HEK293 (cell line): ENCODE data around the gene PCBP4.

Experiments used
- CTCF ChIA-PET: fragments of 350-600 bp; formaldehyde crosslinking; extraction: SDS; loops from one replicate; lab custom pipeline; 2021; ENCODE audit warnings: antibody characterized with exemption; lab: Yijun Ruan, JAX
- POLR2A ChIA-PET: fragments of 300-600 bp; formaldehyde crosslinking; extraction: SDS; loops from one replicate; lab custom pipeline; 2020; ENCODE audit warnings: antibody characterized with exemption, inconsistent platforms; lab: Yijun Ruan, JAX
- H3K27ac ChIP-seq: fragments of 200-500 bp; sonication (Bioruptor generic); 2 replicates; pipeline ENCODE4 v1.5.1; 2014; ENCODE audit warnings: low read depth, low read length, control low read depth, inconsistent platforms; ENCODE audit errors: extremely low read depth
- H3K36me3 ChIP-seq, 2 experiments: fragments of 200-500 bp in 1 of 2; sonication (Bioruptor generic) in 1 of 2; 1 replicate in 1 of 2; 2 replicates in 1 of 2; pipeline ENCODE4 v1.5.1; 2014 to 2017; ENCODE audit warnings: inconsistent platforms in 2 of 2, low read length in 2 of 2; ENCODE audit not compliant: control insufficient read depth in 2 of 2, insufficient read depth in 1 of 2
- H3K4me1 ChIP-seq: fragments of 200-500 bp; sonication (Bioruptor generic); 2 replicates; pipeline ENCODE4 v1.5.1; 2014; ENCODE audit warnings: mild to moderate bottlenecking, low read length, inconsistent platforms; ENCODE audit not compliant: control insufficient read depth, insufficient read depth
- H3K4me3 ChIP-seq: 2 replicates; pipeline ENCODE4 v1.5.1; 2011; ENCODE audit warnings: low read depth, mild to moderate bottlenecking, control low read depth, low read length, moderate library complexity
- H3K9me3 ChIP-seq: fragments of 200-500 bp; sonication (Bioruptor generic); 2 replicates; pipeline ENCODE4 v1.5.1; 2014; ENCODE audit warnings: low read depth, low read length, inconsistent platforms; ENCODE audit not compliant: control insufficient read depth, insufficient read depth
- BCL11B ChIP-seq: fragments of 450-650 bp; formaldehyde crosslinking; IDR thresholded peaks from 2 replicates; pipeline ENCODE4 v1.5.1; 2016; ENCODE audit warnings: low read depth, missing biosample characterization, missing genetic modification characterization
- FEZF1 ChIP-seq: fragments of 450-650 bp; formaldehyde crosslinking; IDR thresholded peaks from 2 replicates; pipeline ENCODE4 v1.5.1; 2016; ENCODE audit warnings: missing biosample characterization, missing genetic modification characterization
- KLF10 ChIP-seq: fragments of 450-650 bp; IDR thresholded peaks from 2 replicates; pipeline ENCODE4 v1.5.1; 2018; ENCODE audit warnings: missing biosample characterization, mild to moderate bottlenecking, missing genetic modification characterization
- MEIS1 ChIP-seq: sonication (generic); formaldehyde crosslinking; IDR thresholded peaks from 2 replicates; pipeline ENCODE4 v1.8.1; 2022; ENCODE audit warnings: missing genetic modification reagents, mild to moderate bottlenecking, borderline replicate concordance
- OSR2 ChIP-seq: fragments of 450-650 bp; formaldehyde crosslinking; IDR thresholded peaks from 2 replicates; pipeline ENCODE4 v1.5.1; 2016; ENCODE audit warnings: missing biosample characterization, missing genetic modification characterization
- PRDM1 ChIP-seq: fragments of 450-650 bp; formaldehyde crosslinking; IDR thresholded peaks from 2 replicates; pipeline ENCODE4; 2016; ENCODE audit warnings: missing biosample characterization, missing genetic modification characterization
- SCRT1 ChIP-seq: fragments of 450-650 bp; formaldehyde crosslinking; IDR thresholded peaks from 2 replicates; pipeline ENCODE4 v1.5.1; 2016; ENCODE audit warnings: missing biosample characterization, missing genetic modification characterization, borderline replicate concordance
- SP3 ChIP-seq: fragments of 450-650 bp; formaldehyde crosslinking; IDR thresholded peaks from 2 replicates; pipeline ENCODE4 v1.5.1; 2016; ENCODE audit warnings: missing biosample characterization, missing genetic modification characterization
- TCF7L2 ChIP-seq: IDR thresholded peaks from 2 replicates; pipeline ENCODE4 v1.6.1; 2011; ENCODE audit warnings: low read depth, mild to moderate bottlenecking, inconsistent platforms, low read length, moderate library complexity, borderline replicate concordance
- TRIM28 ChIP-seq: IDR thresholded peaks from 2 replicates; pipeline ENCODE4 v1.6.1; 2011; ENCODE audit warnings: low read length, control low read depth, borderline replicate concordance
- ZBTB17 ChIP-seq: fragments of 450-650 bp; formaldehyde crosslinking; IDR thresholded peaks from 2 replicates; pipeline ENCODE4 v1.5.1; 2016; ENCODE audit warnings: missing biosample characterization, missing genetic modification characterization
- ZBTB20 ChIP-seq: fragments of 450-650 bp; formaldehyde crosslinking; IDR thresholded peaks from 2 replicates; pipeline ENCODE4 v1.5.1; 2016; ENCODE audit warnings: missing biosample characterization, missing genetic modification characterization
- ZFHX2 ChIP-seq: fragments of 450-650 bp; formaldehyde crosslinking; conservative IDR thresholded peaks from 2 replicates; pipeline ENCODE4 v1.5.1; 2016; ENCODE audit warnings: missing biosample characterization, missing genetic modification characterization
- ZFP69B ChIP-seq: fragments of 450-650 bp; formaldehyde crosslinking; IDR thresholded peaks from 2 replicates; pipeline ENCODE4 v1.5.1; 2016; ENCODE audit warnings: missing biosample characterization, missing genetic modification characterization
- ZNF133 ChIP-seq: fragments of 450-650 bp; formaldehyde crosslinking; IDR thresholded peaks from 2 replicates; pipeline ENCODE4 v1.5.1; 2016; ENCODE audit warnings: missing biosample characterization, missing genetic modification characterization
- ZNF138 ChIP-seq: fragments of 450-650 bp; formaldehyde crosslinking; IDR thresholded peaks from 2 replicates; pipeline ENCODE4 v1.5.1; 2016; ENCODE audit warnings: missing biosample characterization, missing genetic modification characterization, borderline replicate concordance
- ZNF155 ChIP-seq: fragments of 450-650 bp; formaldehyde crosslinking; IDR thresholded peaks from 2 replicates; pipeline ENCODE4 v1.5.1; 2016; ENCODE audit warnings: missing biosample characterization, missing genetic modification characterization
- ZNF19 ChIP-seq: fragments of 450-650 bp; formaldehyde crosslinking; IDR thresholded peaks from 2 replicates; pipeline ENCODE4; 2016; ENCODE audit warnings: missing biosample characterization, missing genetic modification characterization, low read depth
- ZNF2 ChIP-seq: fragments of 450-650 bp; formaldehyde crosslinking; IDR thresholded peaks from 2 replicates; pipeline ENCODE4 v1.5.1; 2016; ENCODE audit warnings: missing biosample characterization, missing genetic modification characterization
- ZNF202 ChIP-seq: fragments of 450-650 bp; formaldehyde crosslinking; IDR thresholded peaks from 2 replicates; pipeline ENCODE4 v1.5.1; 2016; ENCODE audit warnings: missing biosample characterization, missing genetic modification characterization, borderline replicate concordance
- ZNF292 ChIP-seq: fragments of 450-650 bp; formaldehyde crosslinking; IDR thresholded peaks from 2 replicates; pipeline ENCODE4 v1.5.1; 2016; ENCODE audit warnings: low read depth, missing biosample characterization, missing genetic modification characterization, borderline replicate concordance
- ZNF501 ChIP-seq: fragments of 450-650 bp; formaldehyde crosslinking; IDR thresholded peaks from 2 replicates; pipeline ENCODE4 v1.5.1; 2016; ENCODE audit warnings: missing biosample characterization, missing genetic modification characterization
- ZNF530 ChIP-seq: fragments of 450-650 bp; formaldehyde crosslinking; IDR thresholded peaks from 2 replicates; pipeline ENCODE4 v1.5.1; 2016; ENCODE audit warnings: low read depth, missing biosample characterization, missing genetic modification characterization
- ZNF549 ChIP-seq: fragments of 450-650 bp; IDR thresholded peaks from 2 replicates; pipeline ENCODE4 v1.5.1; 2018; ENCODE audit warnings: missing biosample characterization, missing genetic modification characterization, mild to moderate bottlenecking, inconsistent platforms, moderate library complexity
- ZNF558 ChIP-seq: fragments of 450-650 bp; formaldehyde crosslinking; IDR thresholded peaks from 2 replicates; pipeline ENCODE4 v1.5.1; 2016; ENCODE audit warnings: missing biosample characterization, missing genetic modification characterization
- ZNF623 ChIP-seq: fragments of 450-650 bp; formaldehyde crosslinking; IDR thresholded peaks from 2 replicates; pipeline ENCODE4 v1.5.1; 2016; ENCODE audit warnings: missing biosample characterization, missing genetic modification characterization
- ZNF624 ChIP-seq: fragments of 450-650 bp; formaldehyde crosslinking; IDR thresholded peaks from 2 replicates; pipeline ENCODE4 v1.5.1; 2017; ENCODE audit warnings: missing biosample characterization, missing genetic modification characterization
- ZNF664 ChIP-seq: fragments of 450-650 bp; formaldehyde crosslinking; IDR thresholded peaks from 2 replicates; pipeline ENCODE4 v1.5.1; 2016; ENCODE audit warnings: missing biosample characterization, missing genetic modification characterization
- ZNF747 ChIP-seq: fragments of 450-650 bp; formaldehyde crosslinking; IDR thresholded peaks from 2 replicates; pipeline ENCODE4 v1.5.1; 2016; ENCODE audit warnings: missing biosample characterization, missing genetic modification characterization
- ZNF76 ChIP-seq: fragments of 450-650 bp; formaldehyde crosslinking; IDR thresholded peaks from 2 replicates; pipeline ENCODE4; 2016; ENCODE audit warnings: low read depth, missing biosample characterization, missing genetic modification characterization, borderline replicate concordance
- ZNF792 ChIP-seq: fragments of 450-650 bp; formaldehyde crosslinking; IDR thresholded peaks from 2 replicates; pipeline ENCODE4 v1.5.1; 2016; ENCODE audit warnings: missing biosample characterization, missing genetic modification characterization
- TF ChIP-seq, protein P1 (sequence below): fragments of 450-650 bp; formaldehyde crosslinking; IDR thresholded peaks from 2 replicates; pipeline ENCODE4 v1.5.1; 2016; ENCODE audit warnings: missing biosample characterization, missing genetic modification characterization, low read depth
- TF ChIP-seq, protein P2 (sequence below): fragments of 450-650 bp; formaldehyde crosslinking; IDR thresholded peaks from 2 replicates; pipeline ENCODE4 v1.5.1; 2016; ENCODE audit warnings: missing biosample characterization, missing genetic modification characterization, borderline replicate concordance

Gene PCBP4

DNA sequence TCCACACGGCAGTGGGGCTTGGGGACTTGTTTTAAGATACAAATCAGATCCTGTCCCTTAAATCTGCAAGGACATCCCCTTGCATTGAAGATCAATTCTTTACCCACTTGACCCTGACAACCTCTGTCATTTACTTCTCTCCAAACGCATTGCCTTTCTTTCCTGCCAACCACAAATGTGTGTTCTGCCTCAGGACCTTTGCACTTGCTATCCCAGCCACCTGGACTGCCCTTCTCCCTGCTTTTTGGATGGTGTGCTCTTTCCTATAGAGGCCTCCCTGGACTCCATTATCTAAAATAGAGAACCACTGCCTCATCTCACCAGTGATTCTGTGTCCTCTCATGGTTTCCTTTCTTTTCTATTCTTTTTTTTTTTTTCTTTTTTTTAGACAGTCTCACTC lies 29.9 kb upstream of the PCBP4 start:
- CTCF ChIA-PET = interaction anchor here (0.7 to 1.3 kb wide), 4 partner anchors 17 to 444 kb away, joined by 3 to 6 read pairs (median 3); partner anchors contain the start of genes PARP3 and RRP9
- H3K9me3 ChIP-seq = no peaks in the 10 kb centered on the region
- peak; percentile 97 for TF ChIP-seq ZNF623 (tag by site-specific recombination)
- no peak for TF ChIP-seq ZNF2 (tag by site-specific recombination)
- peaks cover 0 to 34% of the 10 kb centered on the region in 2 experiments; a peak in 2 of 3 replicates for H3K36me3 ChIP-seq
- H3K4me1 ChIP-seq = no peaks in the 10 kb centered on the region
- H3K27ac ChIP-seq = no peak overlapping the region
- H3K4me3 ChIP-seq = no peak overlapping the region
- POLR2A ChIA-PET = interaction anchor here (1.0 to 1.3 kb wide), 2 partner anchors 15 to 158 kb away, joined by 3 to 4 read pairs; no protein-coding TSS in a partner anchor

DNA sequence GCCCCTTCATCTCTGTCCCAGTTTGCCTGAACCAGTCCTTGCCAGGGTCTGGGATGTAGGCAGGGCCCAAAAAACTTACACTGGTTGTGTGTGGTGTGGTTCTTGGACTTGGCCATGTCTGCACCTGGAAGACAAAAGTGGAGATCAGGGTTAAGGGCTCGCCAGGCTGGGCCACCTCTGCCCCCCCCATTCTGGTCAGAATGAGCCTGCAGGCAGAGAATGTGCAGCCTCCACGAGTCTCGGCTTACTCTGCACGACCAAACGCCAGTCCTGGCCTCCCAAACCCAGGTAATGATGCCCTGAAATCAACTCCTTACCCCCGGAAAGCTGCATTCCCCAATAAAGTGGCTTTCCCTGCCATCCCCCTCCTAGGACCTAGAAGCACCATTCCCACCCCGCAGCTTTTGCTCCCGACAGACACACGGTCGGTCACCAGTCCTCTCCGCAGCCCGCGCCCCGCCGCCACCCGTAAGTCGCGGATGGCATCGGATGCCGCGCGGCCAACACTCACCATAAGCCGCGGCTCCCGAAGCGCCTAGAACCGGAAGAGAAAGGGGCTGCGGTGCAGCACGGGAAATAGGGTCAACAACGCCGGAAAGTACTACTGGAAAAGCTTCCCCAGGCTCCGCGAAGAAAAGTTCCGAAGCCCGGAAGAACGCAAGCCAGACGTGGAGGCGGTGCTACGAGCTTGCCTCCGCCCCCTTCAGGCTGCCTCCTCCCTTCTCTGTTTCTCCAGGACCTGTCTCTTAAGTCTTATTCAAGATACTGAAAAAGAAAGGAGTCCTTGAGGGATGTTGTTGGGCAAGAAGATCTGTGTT lies 28.3 kb upstream of the PCBP4 start, which contains the start of gene RPL29:
Gene RPL29 (minus strand): TSS at position 550 of the 818 bp plus-strand sequence. CDS start 434 bp downstream, at position 116.
- ChIA-PET CTCF (interaction anchor here (1.0 to 1.1 kb wide), 2 partner anchors 10 to 14 kb away, joined by 3 read pairs; no protein-coding TSS in a partner anchor), POLR2A (interaction anchor here (0.5 to 2.6 kb wide), 19 partner anchors 9 to 497 kb away, joined by 3 to 47 read pairs (median 4); partner anchors contain the start of genes ABHD14B, ACY1, DUSP7 and PARP3)
- Histone ChIP-seq H3K36me3 (peaks cover 0 to 43% of the 10 kb centered on the region in 2 experiments; a peak in 2 of 3 replicates), H3K27ac (peak within 1 kb of the TSS; percentile 98), H3K4me3 (peak within 1 kb of the TSS; percentile 100), H3K4me1 (no peaks in the 10 kb centered on the region), H3K9me3 (no peaks in the 10 kb centered on the region)
- TF ChIP-seq SCRT1 (tag by site-specific recombination) (no peak), ZNF138 (tag by site-specific recombination) (no peak), ZBTB20 (tag by site-specific recombination) (peak; percentile 47; the same call in 1 of the 2 replicates), ZNF133 (tag by site-specific recombination) (no peak; the same call in 1 of the 2 replicates), ZNF549 (tag by site-specific recombination) (no peak), ZNF664 (tag by site-specific recombination) (no peak), ZNF202 (no peak), FEZF1 (no peak), ZNF530 (tag by site-specific recombination) (no peak), BCL11B (tag by site-specific recombination) (no peak), ZNF155 (tag by site-specific recombination) (no peak), ZNF292 (no peak), PRDM1 (tag by site-specific recombination) (peak; percentile 42; the same call in 1 of the 2 replicates), ZNF76 (tag by site-specific recombination) (peak; percentile 96), KLF10 (tag by site-specific recombination) (peak; percentile 60), ZNF558 (tag by site-specific recombination) (no peak), ZNF747 (tag by site-specific recombination) (no peak), ZFP69B (tag by site-specific recombination) (peak; percentile 76; the same call in 1 of the 2 replicates), ZFHX2 (tag by site-specific recombination) (peak; percentile 51), TCF7L2 (no peak), SP3 (tag by site-specific recombination) (peak; percentile 83), ZNF624 (tag by site-specific recombination) (no peak), ZNF19 (tag by site-specific recombination) (no peak), ZBTB17 (no peak; the same call in none of the 2 replicates), OSR2 (tag by site-specific recombination) (no peak), ZNF501 (tag by site-specific recombination) (peak; percentile 95), TRIM28 (peak; percentile 23; the same call in 1 of the 2 replicates), MEIS1 (CRISPR knock-in tag) (no peak), ZNF792 (tag by site-specific recombination) (no peak)
- TF ChIP-seq, protein P1, sequence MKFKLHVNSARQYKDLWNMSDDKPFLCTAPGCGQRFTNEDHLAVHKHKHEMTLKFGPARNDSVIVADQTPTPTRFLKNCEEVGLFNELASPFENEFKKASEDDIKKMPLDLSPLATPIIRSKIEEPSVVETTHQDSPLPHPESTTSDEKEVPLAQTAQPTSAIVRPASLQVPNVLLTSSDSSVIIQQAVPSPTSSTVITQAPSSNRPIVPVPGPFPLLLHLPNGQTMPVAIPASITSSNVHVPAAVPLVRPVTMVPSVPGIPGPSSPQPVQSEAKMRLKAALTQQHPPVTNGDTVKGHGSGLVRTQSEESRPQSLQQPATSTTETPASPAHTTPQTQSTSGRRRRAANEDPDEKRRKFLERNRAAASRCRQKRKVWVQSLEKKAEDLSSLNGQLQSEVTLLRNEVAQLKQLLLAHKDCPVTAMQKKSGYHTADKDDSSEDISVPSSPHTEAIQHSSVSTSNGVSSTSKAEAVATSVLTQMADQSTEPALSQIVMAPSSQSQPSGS (tag by site-specific recombination) = no peak
- TF ChIP-seq, protein P2, sequence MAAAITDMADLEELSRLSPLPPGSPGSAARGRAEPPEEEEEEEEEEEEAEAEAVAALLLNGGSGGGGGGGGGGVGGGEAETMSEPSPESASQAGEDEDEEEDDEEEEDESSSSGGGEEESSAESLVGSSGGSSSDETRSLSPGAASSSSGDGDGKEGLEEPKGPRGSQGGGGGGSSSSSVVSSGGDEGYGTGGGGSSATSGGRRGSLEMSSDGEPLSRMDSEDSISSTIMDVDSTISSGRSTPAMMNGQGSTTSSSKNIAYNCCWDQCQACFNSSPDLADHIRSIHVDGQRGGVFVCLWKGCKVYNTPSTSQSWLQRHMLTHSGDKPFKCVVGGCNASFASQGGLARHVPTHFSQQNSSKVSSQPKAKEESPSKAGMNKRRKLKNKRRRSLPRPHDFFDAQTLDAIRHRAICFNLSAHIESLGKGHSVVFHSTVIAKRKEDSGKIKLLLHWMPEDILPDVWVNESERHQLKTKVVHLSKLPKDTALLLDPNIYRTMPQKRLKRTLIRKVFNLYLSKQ (tag by site-specific recombination) = no peak
